ENCODE data around the gene BTBD9. TPM values are rescaled to one million over a fixed set of nuclear protein-coding genes. Genes with fewer than 3 reads are reported as not detected.

The BTBD9 gene
- polyA plus RNA-seq, 1 donor (not counting 4 experiments of a cell fraction or from before 2014, with no cell fraction given), result 6.8 TPM

- no peaks in the 10 kb centered on the region for H4K20me1 ChIP-seq (ENCODE audit: control insufficient read depth, extremely low read depth, insufficient read depth, low read length)
- TF ChIP-seq EZH2 (IDR thresholded peaks at IDR 0.05; ENCODE audit: low read length) (no peak), CTCF (optimal IDR thresholded peaks at IDR 0.05 in 1 of 3, IDR thresholded peaks at IDR 0.05 in 1 of 3, conservative IDR thresholded peaks at IDR 0.05 in 1 of 3; ENCODE audit: extremely low read depth in 1 of 3, insufficient read depth in 2 of 3, low read length in 3 of 3) (no peak)
- no peaks in the 10 kb centered on the region for H3K9me1 ChIP-seq (ENCODE audit: control insufficient read depth, extremely low read depth, insufficient read depth, low read length)
- H2AFZ ChIP-seq (ENCODE audit: control insufficient read depth, low read length), result no peak overlapping the region
- H3K27ac ChIP-seq (ENCODE audit: control insufficient read depth, insufficient read depth, low read length), result no peak overlapping the region
- no peaks in the 10 kb centered on the region for H3K27me3 ChIP-seq (ENCODE audit: control insufficient read depth, extremely low read depth, insufficient read depth, low read length)
- no peak for FAIRE-seq
- no peak overlapping the region for H3K4me2 ChIP-seq (ENCODE audit: control insufficient read depth, extremely low read depth, insufficient read depth, low read depth, low read length)
- no peaks in the 10 kb centered on the region for H3K36me3 ChIP-seq (ENCODE audit: control insufficient read depth in 2 of 2, extremely low read depth in 1 of 2, insufficient read depth in 2 of 2, low read length in 2 of 2)
- no peak overlapping the region for H3K4me3 ChIP-seq (ENCODE audit: control insufficient read depth in 2 of 3, extremely low read depth in 1 of 3, insufficient read depth in 2 of 3, low read depth in 1 of 3, low read length in 3 of 3)
- no peaks in the 10 kb centered on the region for H3K79me2 ChIP-seq (ENCODE audit: control insufficient read depth, insufficient read depth, low read length)
- DNase-seq (ENCODE audit: low read depth, low spot score), result no peak
- no peaks in the 10 kb centered on the region for H3K9me3 ChIP-seq (ENCODE audit: control insufficient read depth, low read depth, low read length)
- dilution Hi-C loops (cut with MboI; ENCODE audit: extremely low pct_ligation_motif_present, low sequenced_read_pairs), result no loop called here
- H3K9ac ChIP-seq (ENCODE audit: control insufficient read depth, extremely low read depth, insufficient read depth, low read length), result no peak overlapping the region
- no peaks in the 10 kb centered on the region for H3K4me1 ChIP-seq (ENCODE audit: control insufficient read depth, extremely low read depth, insufficient read depth, low read length)
Measured at GRCh38 chr6:38482466-38482865, 157.3 kb downstream of the BTBD9 start.

- dilution Hi-C loops (cut with MboI; ENCODE audit: extremely low pct_ligation_motif_present, low sequenced_read_pairs), result no loop called here
- DNase-seq (ENCODE audit: low read depth, low spot score), result no peak
- H3K36me3 ChIP-seq (ENCODE audit: control insufficient read depth in 2 of 2, extremely low read depth in 1 of 2, insufficient read depth in 2 of 2, low read length in 2 of 2), result no peaks in the 10 kb centered on the region
- H3K27me3 ChIP-seq (ENCODE audit: control insufficient read depth, extremely low read depth, insufficient read depth, low read length), result no peaks in the 10 kb centered on the region
- no peaks in the 10 kb centered on the region for H3K4me1 ChIP-seq (ENCODE audit: control insufficient read depth, extremely low read depth, insufficient read depth, low read length)
- TF ChIP-seq CTCF (optimal IDR thresholded peaks at IDR 0.05 in 1 of 3, IDR thresholded peaks at IDR 0.05 in 1 of 3, conservative IDR thresholded peaks at IDR 0.05 in 1 of 3; ENCODE audit: extremely low read depth in 1 of 3, insufficient read depth in 2 of 3, low read length in 3 of 3) (no peak), EZH2 (IDR thresholded peaks at IDR 0.05; ENCODE audit: low read length) (no peak)
- H2AFZ ChIP-seq (ENCODE audit: control insufficient read depth, low read length), result no peak overlapping the region
- H3K9me3 ChIP-seq (ENCODE audit: control insufficient read depth, low read depth, low read length), result no peaks in the 10 kb centered on the region
- no peak overlapping the region for H3K9ac ChIP-seq (ENCODE audit: control insufficient read depth, extremely low read depth, insufficient read depth, low read length)
- H3K27ac ChIP-seq (ENCODE audit: control insufficient read depth, insufficient read depth, low read length), result no peak overlapping the region
- FAIRE-seq, result no peak
- no peaks in the 10 kb centered on the region for H3K9me1 ChIP-seq (ENCODE audit: control insufficient read depth, extremely low read depth, insufficient read depth, low read length)
- no peaks in the 10 kb centered on the region for H3K79me2 ChIP-seq (ENCODE audit: control insufficient read depth, insufficient read depth, low read length)
- no peaks in the 10 kb centered on the region for H4K20me1 ChIP-seq (ENCODE audit: control insufficient read depth, extremely low read depth, insufficient read depth, low read length)
- H3K4me3 ChIP-seq (ENCODE audit: control insufficient read depth in 2 of 3, extremely low read depth in 1 of 3, insufficient read depth in 2 of 3, low read depth in 1 of 3, low read length in 3 of 3), result no peak overlapping the region
- no peak overlapping the region for H3K4me2 ChIP-seq (ENCODE audit: control insufficient read depth, extremely low read depth, insufficient read depth, low read depth, low read length)
Measured at GRCh38 chr6:38481851-38482250, 157.9 kb downstream of the BTBD9 start.
